Neuronal stem cell (in vitro differentiated cells): ENCODE measurements around the gene AP3S2.

ENCODE experiments used
- DNase-seq: peaks from one replicate; pipeline ENCODE4 v3.0.0-alpha.2; 2013; ENCODE audit warnings: low spot score
- H2AFZ ChIP-seq: one replicate; pipeline ENCODE4 v1.6.1; 2013; ENCODE audit warnings: mild to moderate bottlenecking, low read length, inconsistent platforms
- H2AK5ac ChIP-seq: 2 replicates; pipeline ENCODE4 v1.6.1; 2013; ENCODE audit warnings: low read depth, mild to moderate bottlenecking, inconsistent platforms, low read length, moderate library complexity, mixed read lengths
- H2BK120ac ChIP-seq: 2 replicates; pipeline ENCODE4 v1.6.1; 2013; ENCODE audit warnings: low read depth, mild to moderate bottlenecking, inconsistent platforms, low read length, moderate library complexity, mixed read lengths
- H2BK12ac ChIP-seq: one replicate; pipeline ENCODE4 v1.6.1; 2013; ENCODE audit warnings: low read length, inconsistent platforms
- H2BK15ac ChIP-seq: 2 replicates; pipeline ENCODE4 v1.6.1; 2013; ENCODE audit warnings: mild to moderate bottlenecking, low read length, inconsistent platforms, mixed read lengths
- H2BK5ac ChIP-seq: one replicate; pipeline ENCODE4 v1.6.1; 2013; ENCODE audit warnings: inconsistent platforms, mild to moderate bottlenecking, low read length, moderate library complexity
- H3K14ac ChIP-seq: one replicate; pipeline ENCODE4 v1.6.1; 2013; ENCODE audit warnings: low read length, inconsistent platforms
- H3K18ac ChIP-seq: 2 replicates; pipeline ENCODE4 v1.6.1; 2013; ENCODE audit warnings: low read length, inconsistent platforms
- H3K23ac ChIP-seq: 2 replicates; pipeline ENCODE4 v1.6.1; 2013; ENCODE audit warnings: low read depth, mild to moderate bottlenecking, mixed read lengths, low read length, inconsistent platforms; ENCODE audit not compliant: poor library complexity
- H3K27ac ChIP-seq: replicated peaks from 3 replicates; pipeline ENCODE4 v1.5.1; 2013; ENCODE audit warnings: low read length, inconsistent platforms
- H3K27me3 ChIP-seq, 3 experiments: 2 replicates each; pipeline ENCODE4 v1.6.1; 2013; ENCODE audit warnings: low read length in 3 of 3, mild to moderate bottlenecking in 2 of 3, inconsistent platforms in 1 of 3, low read depth in 1 of 3, mixed read lengths in 1 of 3, moderate library complexity in 1 of 3; ENCODE audit not compliant: control insufficient read depth in 3 of 3, insufficient read depth in 3 of 3
- H3K36me3 ChIP-seq, 2 donors: replicated peaks in 1 of 2; 2 replicates each; pipeline ENCODE4 v1.6.1; 2013; ENCODE audit warnings: low read length in 2 of 2; ENCODE audit not compliant: control insufficient read depth in 2 of 2, insufficient read depth in 2 of 2
- H3K4ac ChIP-seq: 2 replicates; pipeline ENCODE4 v1.6.1; 2013; ENCODE audit warnings: inconsistent platforms, mild to moderate bottlenecking, low read length, moderate library complexity
- H3K4me1 ChIP-seq, 2 donors: 1 replicate in 1 of 2; 2 replicates in 1 of 2; pipeline ENCODE4 v1.6.1; 2013; ENCODE audit warnings: low read length in 2 of 2, low read depth in 1 of 2; ENCODE audit not compliant: control insufficient read depth in 2 of 2, insufficient read depth in 1 of 2
- H3K4me2 ChIP-seq: one replicate; pipeline ENCODE4 v1.6.1; 2013; ENCODE audit warnings: mild to moderate bottlenecking, low read length, inconsistent platforms; ENCODE audit not compliant: insufficient read depth, poor library complexity, severe bottlenecking
- H3K4me3 ChIP-seq, 2 donors: 2 replicates each; pipeline ENCODE4 v1.5.1; 2013; ENCODE audit warnings: low read length in 2 of 2, mild to moderate bottlenecking in 2 of 2, inconsistent platforms in 1 of 2, moderate library complexity in 1 of 2
- H3K79me1 ChIP-seq: one replicate; pipeline ENCODE4 v1.6.1; 2013; ENCODE audit warnings: low read depth, mild to moderate bottlenecking, inconsistent platforms, low read length, moderate library complexity
- H3K9ac ChIP-seq: one replicate; pipeline ENCODE4 v1.6.1; 2013; ENCODE audit warnings: mild to moderate bottlenecking, low read depth, low read length, inconsistent platforms; ENCODE audit not compliant: poor library complexity
- H3K9me3 ChIP-seq, 2 donors: replicated peaks in 1 of 2; 2 replicates each; pipeline versions ENCODE3 to v1.6.1; 2013; ENCODE audit warnings: low read length in 2 of 2, mild to moderate bottlenecking in 2 of 2, inconsistent platforms in 1 of 2, low read depth in 1 of 2, mixed read lengths in 1 of 2, moderate library complexity in 1 of 2; ENCODE audit not compliant: control insufficient read depth in 2 of 2, insufficient read depth in 1 of 2
- H4K8ac ChIP-seq: one replicate; pipeline ENCODE4 v1.6.1; 2013; ENCODE audit warnings: low read depth, mild to moderate bottlenecking, inconsistent platforms, low read length, moderate library complexity
- H4K91ac ChIP-seq: one replicate; pipeline ENCODE4 v1.6.1; 2013; ENCODE audit warnings: low read length, low read depth, mild to moderate bottlenecking, inconsistent platforms; ENCODE audit not compliant: poor library complexity
- WGBS, 2 donors: extraction: QIAGEN DNeasy Blood & Tissue Kit; methylation state at CpG; one replicate each; pipeline ENCODE4 v1.1.7; 2013; ENCODE audit warnings: missing lambda C conversion rate in 2 of 2, mixed read lengths in 1 of 2; ENCODE audit not compliant: insufficient read length in 2 of 2, insufficient replicate concordance in 1 of 2; ENCODE audit errors: extremely low coverage in 2 of 2; 5-methylcytosine and 5-hydroxymethylcytosine counted together

The AP3S2 gene

DNA sequence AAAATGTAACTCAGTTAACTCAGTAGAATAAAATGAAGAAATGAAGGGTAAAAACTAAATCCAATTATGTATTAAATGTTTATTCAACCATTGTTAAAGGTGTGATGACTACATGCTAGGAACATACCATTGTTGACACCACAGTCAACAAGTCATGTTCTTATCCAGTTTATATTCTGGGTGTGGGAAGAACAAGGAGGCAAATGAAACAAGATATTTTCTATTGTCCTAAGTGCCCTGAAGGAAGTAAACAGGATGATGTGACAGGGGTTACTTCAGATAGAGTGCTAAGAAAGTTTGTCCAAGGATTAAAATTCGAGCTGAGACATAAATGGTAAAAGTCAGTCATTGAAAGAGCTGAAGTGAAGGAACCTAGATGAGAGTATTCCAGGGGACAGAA is 13.1 kb downstream of the AP3S2 start:
- no peak overlapping the region for H3K4ac ChIP-seq
- no peaks in the 10 kb centered on the region for H3K9me3 ChIP-seq
- no peak for DNase-seq
- H2AK5ac ChIP-seq, result no peak overlapping the region
- no peak overlapping the region for H4K8ac ChIP-seq
- no peak overlapping the region for H2BK5ac ChIP-seq
- H2BK120ac ChIP-seq, result no peak overlapping the region
- no peak overlapping the region for H3K14ac ChIP-seq
- no peaks in the 10 kb centered on the region for H3K4me1 ChIP-seq
- H3K4me3 ChIP-seq, result no peak overlapping the region
- no peak overlapping the region for H2BK15ac ChIP-seq
- no peak overlapping the region for H3K27ac ChIP-seq
- H3K18ac ChIP-seq, result no peak overlapping the region
- no peak overlapping the region for H2BK12ac ChIP-seq
- H3K36me3 ChIP-seq, result peaks cover 9 to 84% of the 10 kb centered on the region in 2 donors
- no peak overlapping the region for H3K4me2 ChIP-seq
- H4K91ac ChIP-seq, result no peak overlapping the region
- H3K9ac ChIP-seq, result no peak overlapping the region
- H2AFZ ChIP-seq, result no peak overlapping the region
- H3K79me1 ChIP-seq, result no peaks in the 10 kb centered on the region
- no peak overlapping the region for H3K23ac ChIP-seq
- WGBS, 2 donors, result no CpG with 5 or more reads among the region's 1 CpG
- H3K27me3 ChIP-seq, result no peaks in the 10 kb centered on the region

DNA sequence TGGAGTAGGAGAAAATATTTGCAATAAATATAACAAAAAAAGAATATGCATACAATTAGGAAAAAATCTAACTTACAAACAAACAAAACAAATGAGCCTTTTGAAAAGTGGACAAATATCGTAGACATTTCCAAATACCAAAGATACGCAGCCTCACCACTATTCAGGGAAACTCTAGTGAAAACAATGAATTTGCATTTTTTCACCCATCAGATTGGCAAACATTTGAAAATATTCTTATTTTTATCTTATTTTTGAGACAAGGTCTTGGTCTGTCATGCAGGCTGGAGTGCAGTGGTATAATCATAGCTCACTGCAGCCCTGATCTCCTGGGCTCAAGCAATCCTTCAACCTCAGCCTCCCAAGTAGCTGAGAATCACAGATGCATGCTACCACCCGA is 15.5 kb downstream of the AP3S2 start:
- Histone ChIP-seq H4K8ac (no peak overlapping the region), H3K36me3 (peaks cover 5 to 74% of the 10 kb centered on the region in 2 donors), H2BK15ac (no peak overlapping the region), H3K4me2 (no peak overlapping the region), H3K18ac (no peak overlapping the region), H3K27ac (no peak overlapping the region), H3K4ac (no peak overlapping the region), H3K9ac (no peak overlapping the region), H2BK5ac (no peak overlapping the region), H3K27me3 (no peaks in the 10 kb centered on the region), H2AK5ac (no peak overlapping the region), H3K14ac (no peak overlapping the region), H2AFZ (no peak overlapping the region), H2BK120ac (no peak overlapping the region), H3K79me1 (no peaks in the 10 kb centered on the region), H3K4me1 (no peaks in the 10 kb centered on the region), H2BK12ac (no peak overlapping the region), H3K9me3 (no peaks in the 10 kb centered on the region), H4K91ac (no peak overlapping the region), H3K23ac (no peak overlapping the region), H3K4me3 (no peak overlapping the region)
- DNase-seq, result no peak
- WGBS, 2 donors, result no CpG with 5 or more reads among the region's 3 CpGs

DNA sequence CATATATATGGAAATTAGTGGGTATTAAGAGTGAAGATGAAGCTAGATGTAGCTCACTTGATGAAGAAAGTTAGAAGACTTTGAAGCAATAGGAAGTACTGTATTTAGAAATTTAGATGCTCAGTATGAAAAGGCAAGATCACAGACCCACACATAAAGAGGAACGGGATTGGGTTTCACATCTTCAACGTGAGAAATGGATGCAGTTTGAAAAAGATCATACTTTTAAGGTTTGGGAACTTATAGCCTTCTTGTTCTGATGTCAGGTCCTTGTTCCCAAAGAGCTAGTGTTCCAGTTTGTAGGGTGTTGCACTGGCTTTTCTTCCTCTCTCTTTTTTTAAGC is 16.7 kb downstream of the AP3S2 start:
- Histone ChIP-seq H3K79me1 (no peaks in the 10 kb centered on the region), H2AK5ac (no peak overlapping the region), H2BK12ac (no peak overlapping the region), H3K9ac (no peak overlapping the region), H2BK15ac (no peak overlapping the region), H4K91ac (no peak overlapping the region), H3K4ac (no peak overlapping the region), H3K9me3 (no peaks in the 10 kb centered on the region), H2BK120ac (no peak overlapping the region), H4K8ac (no peak overlapping the region), H3K36me3 (peaks cover 7 to 70% of the 10 kb centered on the region in 2 donors), H3K27ac (no peak overlapping the region), H3K18ac (no peak overlapping the region), H3K27me3 (no peaks in the 10 kb centered on the region), H3K14ac (no peak overlapping the region), H3K4me2 (no peak overlapping the region), H2AFZ (no peak overlapping the region), H2BK5ac (no peak overlapping the region), H3K4me1 (no peaks in the 10 kb centered on the region), H3K4me3 (no peak overlapping the region), H3K23ac (no peak overlapping the region)
- WGBS, 2 donors, result no CpG with 5 or more reads among the region's 2 CpGs
- DNase-seq, result no peak

DNA sequence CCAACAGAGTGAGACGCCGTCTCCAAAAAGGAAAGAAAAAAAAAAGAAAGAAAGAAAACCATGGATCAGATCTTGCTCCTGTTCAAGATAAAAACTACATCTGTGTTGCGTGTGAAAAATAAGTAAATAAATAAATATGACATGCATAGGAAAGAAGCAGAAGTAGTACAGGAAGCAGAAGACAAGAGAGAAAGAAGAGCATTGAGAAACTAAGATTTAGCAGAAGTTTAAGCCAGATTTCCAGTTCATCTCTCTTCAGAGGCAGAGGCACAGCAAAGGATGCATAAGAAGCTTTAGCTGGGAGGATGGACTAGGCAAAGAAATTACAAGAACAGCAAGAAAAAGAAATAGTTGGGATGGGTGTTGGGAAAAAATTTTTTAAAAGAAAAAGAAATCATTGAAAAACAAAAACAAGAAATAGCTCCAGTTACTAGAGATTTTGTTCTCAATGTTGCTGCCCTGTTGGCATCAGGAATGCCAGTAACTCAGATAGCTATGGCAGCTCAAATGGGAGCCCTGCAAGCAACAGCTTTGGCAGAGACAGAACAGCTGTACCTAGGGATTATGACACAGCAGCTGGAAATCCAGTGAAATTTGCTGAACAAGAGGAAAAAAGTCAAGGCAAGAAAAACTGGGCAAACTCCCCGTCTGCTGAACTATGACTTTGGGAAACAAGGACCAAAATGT is 17.3 kb downstream of the AP3S2 start:
- no peaks in the 10 kb centered on the region for H3K4me1 ChIP-seq
- H3K4me3 ChIP-seq, result no peak overlapping the region
- H2BK5ac ChIP-seq, result no peak overlapping the region
- H3K27me3 ChIP-seq, result no peaks in the 10 kb centered on the region
- no peak overlapping the region for H3K9ac ChIP-seq
- H3K9me3 ChIP-seq, result no peaks in the 10 kb centered on the region
- H3K4me2 ChIP-seq, result no peak overlapping the region
- no peak overlapping the region for H2BK15ac ChIP-seq
- no peak overlapping the region for H2BK120ac ChIP-seq
- H3K18ac ChIP-seq, result no peak overlapping the region
- H3K27ac ChIP-seq, result no peak overlapping the region
- H3K79me1 ChIP-seq, result no peaks in the 10 kb centered on the region
- H4K8ac ChIP-seq, result no peak overlapping the region
- H3K23ac ChIP-seq, result no peak overlapping the region
- no peak for DNase-seq
- no peak overlapping the region for H3K14ac ChIP-seq
- H4K91ac ChIP-seq, result no peak overlapping the region
- peaks cover 10 to 72% of the 10 kb centered on the region in 2 donors for H3K36me3 ChIP-seq
- no peak overlapping the region for H2BK12ac ChIP-seq
- no peak overlapping the region for H3K4ac ChIP-seq
- H2AFZ ChIP-seq, result no peak overlapping the region
- WGBS, 2 donors, result no CpG with 5 or more reads among the region's 4 CpGs
- no peak overlapping the region for H2AK5ac ChIP-seq
